Spleen (tissue), 11 donors: Measurements from ENCODE around the gene FAM171A1. TPM values are rescaled to one million over a fixed set of nuclear protein-coding genes. Genes with fewer than 3 reads are reported as not detected.

ENCODE experiments used
- DNase-seq: peaks from one replicate; pipeline ENCODE4 v3.0.0-alpha.2; 2020
- H3K27ac ChIP-seq, 8 donors: fragments of 200-600 bp; sonication (generic) in 7 of 8; 1 replicate in 4 of 8; 2 replicates in 4 of 8; pipeline versions ENCODE4 v1.5.0 to v1.8.0; 2016 to 2021; ENCODE audit warnings: inconsistent platforms in 4 of 8, mild to moderate bottlenecking in 4 of 8, moderate library complexity in 1 of 8
- H3K27me3 ChIP-seq, 7 donors: fragments of 200-600 bp; sonication (generic) in 6 of 7; replicated peaks in 1 of 7; 1 replicate in 4 of 7; 2 replicates in 3 of 7; pipeline versions ENCODE4 v1.5.0 to v1.8.0; 2016 to 2021; ENCODE audit warnings: inconsistent platforms in 3 of 7, mild to moderate bottlenecking in 1 of 7
- H3K36me3 ChIP-seq, 6 donors: fragments of 200-600 bp; sonication (generic) in 5 of 6; 1 replicate in 4 of 6; 2 replicates in 2 of 6; pipeline versions ENCODE4 v1.5.0 to v1.8.0; 2016 to 2021; ENCODE audit warnings: inconsistent platforms in 2 of 6
- H3K4me1 ChIP-seq, 6 donors: fragments of 200-600 bp; sonication (generic) in 5 of 6; 1 replicate in 3 of 6; 2 replicates in 3 of 6; pipeline versions ENCODE4 v1.5.0 to v1.8.0; 2016 to 2021; ENCODE audit warnings: inconsistent platforms in 3 of 6
- H3K4me3 ChIP-seq, 8 donors: fragments of 200-600 bp; sonication (generic) in 7 of 8; 1 replicate in 4 of 8; 2 replicates in 4 of 8; pipeline versions ENCODE4 v1.5.0 to v1.8.0; 2016 to 2021; ENCODE audit warnings: inconsistent platforms in 4 of 8, mild to moderate bottlenecking in 4 of 8, moderate library complexity in 2 of 8
- H3K9me3 ChIP-seq, 8 donors: fragments of 200-600 bp; sonication (generic) in 7 of 8; 1 replicate in 4 of 8; 2 replicates in 4 of 8; pipeline versions ENCODE4 v1.5.0 to v1.8.0; 2016 to 2021; ENCODE audit warnings: inconsistent platforms in 4 of 8
- POLR2A ChIP-seq, 3 donors: fragments of 450-650 bp; IDR thresholded peaks; one replicate each; pipeline ENCODE4 v1.5.1; 2017; ENCODE audit warnings: antibody characterized with exemption in 3 of 3, mild to moderate bottlenecking in 1 of 3
- POLR2AphosphoS5 ChIP-seq, 3 donors: sonication (generic); formaldehyde crosslinking; IDR thresholded peaks; one replicate each; pipeline ENCODE4 v1.5.1; 2017; ENCODE audit warnings: antibody characterized with exemption in 3 of 3
- WGBS, 5 donors: extraction: QIAGEN DNeasy Blood & Tissue Kit in 3 of 5; methylation state at CpG; one replicate each; pipeline versions ENCODE4 v1.1.5 to v1.1.7; 2013 to 2018; 5-methylcytosine and 5-hydroxymethylcytosine counted together
- intact Hi-C: fragments of 100-400 bp; cut with DNase I; formaldehyde crosslinking; loops from one replicate; pipeline ENCODE4 v1.15.0; 2023; ENCODE audit warnings: low total_unique reads
- polyA plus RNA-seq, 3 donors: library from polyadenylated mRNA; stranded (reverse); fragments of 200-250 nt; gene quantifications; one replicate each; pipeline ENCODE4 v1.2.1, GENCODE V29; 2013
- total RNA-seq, 7 donors: library from RNA; depleted of rRNA in 3 of 7; stranded (reverse); fragments of >200 nt in 3 of 7; fragmentation: NEBNext Ultra II Directional in 4 of 7; extraction: Animal tissue kit (Norgen Biotek cat#: 25700) in 4 of 7; gene quantifications; one replicate each; pipeline versions ENCODE4 v1.1.0 to v1.2.1, GENCODE V29; 2016 to 2021
- TF ChIP-seq, protein P1 (sequence below), 11 experiments: fragments of 200-600 bp in 7 of 11; fragments of 450-650 bp in 4 of 11; sonication (generic) in 4 of 11; IDR thresholded peaks in 8 of 11; conservative IDR thresholded peaks in 3 of 11; 1 replicate in 7 of 11; 2 replicates in 4 of 11; pipeline versions ENCODE4 v1.4.0 to v1.8.0; 2016 to 2021; ENCODE audit warnings: antibody characterized with exemption in 11 of 11, inconsistent platforms in 4 of 11, mild to moderate bottlenecking in 1 of 11
- donor health status: healthy with polysubstance abuse.
- donor health status: DM: no; HTN: no; CAD: no; lungs with moderate emphysema.
- donor health status: DM: no; HTN: no; CAD: no.
- donor health status: Bipolar disorder and iron deficiency.
- donor health status: healthy.
- donor health status: DM: no; HTN: no; CAD: no.
- donor health status: DM: yes; HTN: yes; CAD: no.

The FAM171A1 gene
- total and polyA plus RNA-seq, 10 donors, result 3.5 to 34.0 (median 19.6) TPM

GRCh38 chr10:15189133-15189885 lies 181.8 kb downstream of the FAM171A1 start:
- WGBS, 5 donors, result 57 to 68% (median 67%) methylated on average over 11 of the region's 11 CpGs
- no peak for DNase-seq
- H3K36me3 ChIP-seq, result no peaks in the 10 kb centered on the region
- no peaks in the 10 kb centered on the region for H3K27me3 ChIP-seq
- intact Hi-C loops, result no loop called here
- H3K9me3 ChIP-seq, result no peaks in the 10 kb centered on the region
- TF ChIP-seq POLR2AphosphoS5 (IDR thresholded peaks at IDR 0.05), result no peak
- H3K4me1 ChIP-seq, result peaks cover 0 to 17% (median 11%) of the 10 kb centered on the region in 6 donors
- H3K27ac ChIP-seq, result peak overlapping the region in 1 of 8 donors; percentile 21
- H3K4me3 ChIP-seq, result no peak overlapping the region

- intact Hi-C loops, result no loop called here
These were observed 182.5 kb downstream of the FAM171A1 start for GRCh38 chr10:15188603-15189002.

DNA sequence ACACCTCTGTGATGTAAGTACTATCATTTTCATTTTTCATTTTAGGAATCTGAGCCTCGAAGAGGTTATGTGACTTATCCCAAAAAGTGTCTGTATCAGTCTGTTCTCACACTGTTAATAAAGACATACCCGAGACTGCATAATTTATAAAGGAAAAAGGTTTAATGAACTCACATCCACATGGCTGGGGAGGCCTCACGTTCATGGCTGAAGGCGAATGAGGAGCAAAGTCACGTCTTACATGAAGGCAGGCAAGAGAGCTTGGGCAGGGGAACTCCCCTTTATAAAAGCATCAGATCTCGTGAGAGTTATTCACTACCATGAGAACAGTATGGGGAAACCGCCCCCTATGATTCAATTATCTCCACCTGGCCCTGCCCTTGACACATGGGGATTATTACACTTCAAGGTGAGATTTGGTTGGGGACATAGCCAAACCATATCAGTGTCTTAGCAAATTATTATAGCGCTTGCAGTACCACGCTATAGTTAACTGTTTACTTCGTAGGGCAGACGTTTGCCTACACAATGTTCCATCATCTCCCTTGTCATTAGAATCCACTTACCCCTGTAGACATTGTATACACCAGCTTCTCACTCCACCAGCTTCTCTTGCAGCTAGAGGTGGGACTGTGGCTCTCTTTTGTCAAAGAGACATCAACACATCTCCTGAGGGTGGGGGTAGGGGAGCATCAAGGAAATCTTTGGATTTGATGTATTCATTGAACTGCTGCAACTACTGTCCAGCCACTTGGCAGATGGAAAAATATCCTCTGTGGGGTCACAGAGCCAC lies 187.2 kb downstream of the FAM171A1 start:
- TF ChIP-seq, protein P1, sequence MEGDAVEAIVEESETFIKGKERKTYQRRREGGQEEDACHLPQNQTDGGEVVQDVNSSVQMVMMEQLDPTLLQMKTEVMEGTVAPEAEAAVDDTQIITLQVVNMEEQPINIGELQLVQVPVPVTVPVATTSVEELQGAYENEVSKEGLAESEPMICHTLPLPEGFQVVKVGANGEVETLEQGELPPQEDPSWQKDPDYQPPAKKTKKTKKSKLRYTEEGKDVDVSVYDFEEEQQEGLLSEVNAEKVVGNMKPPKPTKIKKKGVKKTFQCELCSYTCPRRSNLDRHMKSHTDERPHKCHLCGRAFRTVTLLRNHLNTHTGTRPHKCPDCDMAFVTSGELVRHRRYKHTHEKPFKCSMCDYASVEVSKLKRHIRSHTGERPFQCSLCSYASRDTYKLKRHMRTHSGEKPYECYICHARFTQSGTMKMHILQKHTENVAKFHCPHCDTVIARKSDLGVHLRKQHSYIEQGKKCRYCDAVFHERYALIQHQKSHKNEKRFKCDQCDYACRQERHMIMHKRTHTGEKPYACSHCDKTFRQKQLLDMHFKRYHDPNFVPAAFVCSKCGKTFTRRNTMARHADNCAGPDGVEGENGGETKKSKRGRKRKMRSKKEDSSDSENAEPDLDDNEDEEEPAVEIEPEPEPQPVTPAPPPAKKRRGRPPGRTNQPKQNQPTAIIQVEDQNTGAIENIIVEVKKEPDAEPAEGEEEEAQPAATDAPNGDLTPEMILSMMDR (IDR thresholded peaks at IDR 0.05 in 8 of 11, conservative IDR thresholded peaks at IDR 0.05 in 3 of 11), result no peak
- no peak for TF ChIP-seq POLR2AphosphoS5 (IDR thresholded peaks at IDR 0.05)
- no peak for TF ChIP-seq POLR2A (IDR thresholded peaks at IDR 0.05)
- peaks cover 0 to 5% (median 2%) of the 10 kb centered on the region in 6 donors for H3K4me1 ChIP-seq
- H3K9me3 ChIP-seq, result no peaks in the 10 kb centered on the region
- 85 to 93% (median 89%) methylated on average over 11 of the region's 11 CpGs for WGBS, 5 donors
- DNase-seq, result no peak
- H3K4me3 ChIP-seq, result no peak overlapping the region
- H3K27ac ChIP-seq, result no peak overlapping the region
- H3K36me3 ChIP-seq, result no peaks in the 10 kb centered on the region
- no peaks in the 10 kb centered on the region for H3K27me3 ChIP-seq
- intact Hi-C loops, result no loop called here

More at GRCh38 chr10:15188603-15189002, 182.5 kb downstream of the FAM171A1 start:
- H3K4me1 ChIP-seq, result peaks cover 0 to 17% (median 11%) of the 10 kb centered on the region in 6 donors
- H3K36me3 ChIP-seq, result no peaks in the 10 kb centered on the region
- no peak for TF ChIP-seq POLR2A (IDR thresholded peaks at IDR 0.05)
- no peak for TF ChIP-seq POLR2AphosphoS5 (IDR thresholded peaks at IDR 0.05)
- TF ChIP-seq, protein P1 (IDR thresholded peaks at IDR 0.05 in 8 of 11, conservative IDR thresholded peaks at IDR 0.05 in 3 of 11), result no peak
- H3K27me3 ChIP-seq, result no peaks in the 10 kb centered on the region
- no peak overlapping the region for H3K4me3 ChIP-seq
- peak overlapping the region in 1 of 8 donors; percentile 21 for H3K27ac ChIP-seq
- no peak for DNase-seq
- H3K9me3 ChIP-seq, result no peaks in the 10 kb centered on the region
- WGBS, 5 donors, result 72 to 87% (median 84%) methylated on average over 5 of the region's 5 CpGs

DNA sequence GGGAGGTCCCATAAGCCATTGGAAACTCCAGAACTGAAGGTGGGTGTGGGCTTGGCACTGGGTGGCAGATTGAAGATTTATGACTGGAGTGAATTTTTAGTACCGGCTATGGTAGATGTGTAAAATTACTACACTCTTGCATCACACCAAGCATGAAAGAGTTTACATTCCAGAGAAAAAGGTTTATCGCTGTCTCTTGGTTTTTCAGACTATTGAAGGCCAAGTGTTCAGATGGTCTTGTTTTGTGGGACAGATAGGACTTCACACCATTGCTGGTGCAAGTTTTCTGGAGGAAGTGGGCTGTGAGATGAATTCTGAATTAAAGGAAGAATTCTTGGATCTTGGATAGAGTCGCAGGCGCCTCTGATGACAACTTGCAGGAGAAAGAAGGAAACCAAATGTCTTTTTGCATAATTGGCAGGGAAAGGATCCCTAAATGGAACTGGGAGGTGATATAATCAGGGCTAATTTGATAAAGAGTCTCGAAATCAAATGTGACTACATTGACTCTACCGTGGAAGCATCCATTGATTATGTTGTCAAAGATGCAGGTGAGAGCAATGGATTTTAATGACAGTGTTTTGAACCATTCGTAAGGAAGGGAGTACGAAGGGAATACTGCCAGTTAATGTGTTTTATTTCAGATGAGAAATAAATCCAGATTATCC lies 188.4 kb downstream of the FAM171A1 start:
- intact Hi-C loops, result no loop called here
- TF ChIP-seq POLR2A (IDR thresholded peaks at IDR 0.05), result no peak
- TF ChIP-seq POLR2AphosphoS5 (IDR thresholded peaks at IDR 0.05), result no peak
- TF ChIP-seq, protein P1 (IDR thresholded peaks at IDR 0.05 in 8 of 11, conservative IDR thresholded peaks at IDR 0.05 in 3 of 11), result no peak
- Histone ChIP-seq H3K36me3 (no peaks in the 10 kb centered on the region), H3K4me1 (no peaks in the 10 kb centered on the region), H3K27me3 (no peaks in the 10 kb centered on the region), H3K9me3 (no peaks in the 10 kb centered on the region), H3K4me3 (no peak overlapping the region), H3K27ac (no peak overlapping the region)
- 77 to 88% (median 82%) methylated on average over 8 of the region's 8 CpGs for WGBS, 5 donors
- DNase-seq, result no peak
